Sigmoid colon (tissue), 4 donors: ENCODE data around the gene NECTIN1.

Experiments used
- CTCF ChIP-seq, 4 experiments: fragments of 450-650 bp in 3 of 4; fragments of 200-600 bp in 1 of 4; IDR thresholded peaks; one replicate each; pipeline ENCODE4 v1.5.1; 2016 to 2019; ENCODE audit warnings: antibody characterized with exemption in 4 of 4, mild to moderate bottlenecking in 3 of 4, moderate library complexity in 2 of 4
- EP300 ChIP-seq, 4 donors: sonication (generic); formaldehyde crosslinking; IDR thresholded peaks; one replicate each; pipeline ENCODE4 v1.6.1; 2017; ENCODE audit warnings: antibody characterized with exemption in 4 of 4
- POLR2A ChIP-seq, 2 donors: fragments of 450-650 bp; IDR thresholded peaks; one replicate each; pipeline ENCODE4 v1.6.1; 2016; ENCODE audit warnings: antibody characterized with exemption in 2 of 2, mild to moderate bottlenecking in 2 of 2, moderate library complexity in 2 of 2
- POLR2AphosphoS5 ChIP-seq, 4 donors: sonication (generic); formaldehyde crosslinking; IDR thresholded peaks; one replicate each; pipeline ENCODE4 v1.6.1; 2017; ENCODE audit warnings: antibody characterized with exemption in 4 of 4

GRCh38 chr11:119750056-119750455, 21.1 kb upstream of the NECTIN1 start:
- no peak for TF ChIP-seq CTCF (IDR thresholded peaks at IDR 0.05)
- TF ChIP-seq POLR2A (IDR thresholded peaks at IDR 0.05): no peak
- no peak for TF ChIP-seq EP300 (IDR thresholded peaks at IDR 0.05)
- no peak for TF ChIP-seq POLR2AphosphoS5 (IDR thresholded peaks at IDR 0.05)
